HG02970 (cell line): ENCODE measurements around the gene PLP2.

Experiments
- ATAC-seq: cut with Tn5 transposase; IDR thresholded peaks from one replicate; pipeline ENCODE4 v1.9.1; 2021; ENCODE audit warnings: mild to moderate bottlenecking, moderate library complexity, moderate number of reproducible peaks; ENCODE audit not compliant: unreplicated experiment, low FRiP score

Gene PLP2

DNA sequence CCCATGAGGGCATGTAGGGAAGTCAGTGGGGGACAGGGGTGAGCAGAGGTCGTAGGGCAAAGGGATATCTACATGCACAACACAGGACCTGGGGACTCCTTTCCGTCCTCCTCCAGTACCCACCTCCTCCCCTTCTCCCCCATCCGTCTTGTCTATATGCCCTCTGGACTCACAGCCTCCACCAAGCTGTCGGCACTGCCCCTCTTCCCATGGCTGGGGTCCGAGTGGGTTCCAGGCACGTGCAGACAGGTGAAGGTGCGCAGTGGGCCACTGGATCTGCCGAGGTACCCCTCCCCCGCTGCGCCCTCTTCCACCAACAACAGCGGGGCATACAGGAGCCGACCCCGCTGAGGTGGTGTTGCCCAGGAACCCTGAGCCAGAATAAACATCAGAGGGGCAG lies 33.7 kb downstream of the PLP2 start:
- ATAC-seq = no peak

- no peak for ATAC-seq
Observed at GRCh38 chrX:49206543-49206942, 34.8 kb downstream of the PLP2 start.

DNA sequence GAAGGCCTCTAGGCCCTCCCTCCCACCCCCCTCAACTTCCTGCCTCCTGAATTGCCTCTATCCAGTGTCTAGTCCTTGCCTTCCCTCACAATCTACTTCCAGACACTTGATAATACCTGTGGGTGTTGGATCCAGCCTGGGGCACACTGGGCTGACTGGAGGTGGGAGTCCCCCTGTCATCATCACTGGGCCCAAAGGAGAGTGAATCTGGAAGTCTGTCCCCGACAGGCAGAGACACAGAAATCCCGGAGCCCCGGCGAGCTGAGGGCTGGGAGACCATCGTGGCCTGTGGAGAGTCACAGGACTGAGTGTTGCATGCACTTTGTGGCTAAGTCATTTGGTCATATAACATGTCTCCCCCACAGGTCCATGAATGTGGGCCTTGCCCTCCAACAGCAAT lies 36.7 kb downstream of the PLP2 start:
- no peak for ATAC-seq

DNA sequence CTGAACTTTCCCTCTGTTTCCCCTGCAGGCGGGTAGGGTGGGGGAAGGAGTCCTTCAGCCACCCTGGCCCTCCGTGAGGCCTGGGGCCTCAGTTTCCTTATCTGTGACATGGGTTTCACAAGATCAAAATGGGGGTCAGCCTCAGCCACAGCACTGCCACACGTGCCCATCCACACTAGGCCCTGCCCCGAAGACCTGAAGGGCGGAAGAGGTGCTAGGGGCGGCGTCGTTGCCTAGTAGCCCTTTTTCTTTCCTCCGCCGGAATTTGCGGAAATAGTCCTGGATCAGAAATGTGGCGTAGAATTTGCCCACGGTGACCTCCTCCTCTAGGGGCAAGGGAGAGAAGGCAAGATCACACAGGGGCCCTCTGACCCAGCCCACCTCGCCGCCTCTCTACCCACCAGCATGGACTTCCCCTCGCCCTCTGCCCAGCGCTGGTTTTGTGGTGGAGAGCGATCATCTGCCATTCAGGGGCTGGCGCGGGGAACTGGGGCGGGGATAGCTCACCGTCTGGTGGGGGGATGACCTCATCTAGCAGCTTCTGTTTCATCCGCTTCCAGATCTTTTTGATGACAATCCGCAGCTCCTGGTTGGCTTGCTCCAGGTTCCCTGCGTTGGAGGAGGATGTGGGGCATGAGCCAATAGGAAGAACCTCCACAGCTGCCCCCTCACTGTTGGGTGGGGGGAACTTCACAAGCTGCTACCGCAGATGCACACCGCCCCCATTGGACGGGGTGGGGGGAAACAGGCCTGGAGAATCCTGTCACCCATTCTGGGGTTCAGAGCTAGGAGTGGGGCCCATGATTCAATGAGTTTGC lies 37.9 kb downstream of the PLP2 start:
- no peak for ATAC-seq

DNA sequence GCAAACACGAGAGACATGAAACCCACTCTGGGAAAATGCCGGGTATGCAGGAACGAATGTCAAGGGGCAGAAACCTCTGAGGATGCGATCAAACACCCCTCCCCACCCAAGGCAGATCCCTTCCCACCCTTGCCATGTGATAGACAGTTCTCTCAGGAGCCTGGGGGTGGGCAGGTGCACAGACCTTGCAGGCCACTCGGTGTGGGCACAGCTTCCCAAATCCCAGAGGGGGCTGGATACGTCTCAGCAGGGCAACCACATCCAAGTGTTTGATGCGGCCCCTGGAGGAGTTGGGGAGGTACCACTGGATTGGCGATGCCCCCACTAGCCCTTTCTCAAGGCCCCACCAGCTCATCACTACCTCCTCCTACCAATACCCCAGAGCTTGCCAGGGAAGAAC lies 38.7 kb downstream of the PLP2 start:
- ATAC-seq = no peak

DNA sequence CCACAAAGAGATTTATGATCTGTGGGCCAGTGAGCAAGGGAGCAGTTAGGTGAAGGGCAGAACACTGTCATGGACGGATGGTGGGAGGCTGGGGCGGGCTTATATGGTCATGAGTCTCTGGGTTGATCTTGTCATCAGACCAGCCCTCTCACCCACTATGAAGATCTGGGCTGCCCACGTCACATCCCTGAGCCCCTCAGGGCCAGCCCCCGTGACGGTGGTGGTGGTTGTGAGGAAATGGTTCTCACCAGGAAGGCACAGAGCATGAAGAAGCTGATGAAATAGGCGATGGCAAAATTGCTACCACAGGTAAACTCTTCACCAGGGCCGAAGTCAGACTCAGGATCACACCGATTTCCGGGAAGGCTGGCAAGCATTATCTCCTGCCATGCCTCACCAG lies 39.4 kb downstream of the PLP2 start:
- ATAC-seq = no peak

GRCh38 chrX:49212209-49212608 lies 40.5 kb downstream of the PLP2 start:
- no peak for ATAC-seq

GRCh38 chrX:49212861-49213260 lies 41.2 kb downstream of the PLP2 start:
- ATAC-seq = no peak

DNA sequence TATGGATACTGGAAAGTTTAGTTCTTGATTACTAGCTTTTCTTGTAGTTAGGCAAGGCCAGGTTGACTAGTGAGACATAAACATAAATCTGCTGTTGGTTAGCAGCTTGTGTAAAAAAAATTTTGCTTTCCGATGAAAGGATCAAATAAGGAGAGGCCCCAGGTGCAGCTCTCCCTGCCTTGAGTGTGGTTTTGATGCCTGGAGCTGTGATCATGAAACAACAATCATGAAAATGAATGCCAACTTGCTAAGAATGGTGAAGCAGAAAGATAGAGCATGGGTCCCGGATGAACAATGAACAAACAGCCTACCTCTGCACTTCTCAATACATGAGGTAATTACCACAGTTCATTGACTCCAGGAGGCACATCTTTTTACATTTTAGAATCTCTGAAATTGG lies 42.7 kb downstream of the PLP2 start:
- no peak for ATAC-seq

DNA sequence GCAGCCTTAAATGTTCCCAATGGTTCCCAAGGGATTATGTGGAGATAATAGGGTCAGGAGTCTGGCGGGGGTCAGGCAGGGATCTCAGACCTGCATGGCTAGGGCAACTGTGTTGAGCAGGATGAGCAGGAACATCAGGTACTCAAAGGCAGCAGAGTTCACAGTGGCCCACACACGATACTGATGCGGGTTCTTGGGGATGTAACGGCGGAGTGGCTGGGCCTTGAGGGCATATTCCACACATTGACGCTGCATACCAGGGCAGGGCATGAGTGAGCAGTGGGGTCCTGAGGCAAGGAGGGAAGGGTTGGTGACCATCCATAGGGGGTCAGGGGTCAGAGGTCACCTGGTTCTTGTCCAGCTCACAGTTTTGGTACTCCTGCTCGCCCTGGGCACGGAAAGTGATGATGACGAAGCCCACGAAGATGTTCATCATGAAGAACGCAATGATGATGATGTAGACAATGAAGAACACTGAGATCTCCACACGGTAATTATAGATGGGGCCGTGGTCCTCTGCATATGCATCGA lies 43.4 kb downstream of the PLP2 start:
- no peak for ATAC-seq

DNA sequence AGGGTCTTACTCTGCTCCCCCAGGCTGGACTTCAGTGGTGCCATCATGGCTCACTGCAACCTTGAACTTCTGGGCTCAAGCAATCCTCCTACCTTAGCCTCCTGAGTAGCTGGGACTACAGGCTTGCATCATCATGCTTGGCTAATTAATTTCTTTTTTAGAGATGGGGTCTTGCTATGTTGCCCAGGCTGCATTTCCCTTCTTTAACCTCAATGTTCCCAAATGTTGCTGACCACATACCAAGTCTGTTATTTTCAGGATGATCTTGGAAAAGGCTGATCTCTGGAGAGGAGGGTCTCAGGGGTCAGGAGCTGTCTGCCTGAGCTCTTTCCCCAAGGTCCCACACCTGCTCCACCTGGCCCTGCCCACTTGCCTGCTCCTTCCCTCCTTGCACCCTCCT lies 48.4 kb downstream of the PLP2 start:
- no peak for ATAC-seq

- no peak for ATAC-seq
Observed at GRCh38 chrX:49221868-49222267, 50.2 kb downstream of the PLP2 start.
